ENCODE data around the gene ODAD3. TPM values are rescaled to one million over a fixed set of nuclear protein-coding genes. Genes with fewer than 3 reads are reported as not detected.
"Not testable (repeated sequence)": the region's sequence is repeated elsewhere in the genome, so short reads cannot be mapped to it uniquely, and the experiment has no call there.

ODAD3 gene
- polyA plus RNA-seq, 5 donors, result 0.59 to 2.5 (median 2.4) TPM

GRCh38 chr19:11445141-11445540, 10.2 kb upstream of the ODAD3 start:
- DNase-seq, result no peak

- no peak for DNase-seq
These were observed 9.1 kb upstream of the ODAD3 start for GRCh38 chr19:11444059-11444458.

DNA sequence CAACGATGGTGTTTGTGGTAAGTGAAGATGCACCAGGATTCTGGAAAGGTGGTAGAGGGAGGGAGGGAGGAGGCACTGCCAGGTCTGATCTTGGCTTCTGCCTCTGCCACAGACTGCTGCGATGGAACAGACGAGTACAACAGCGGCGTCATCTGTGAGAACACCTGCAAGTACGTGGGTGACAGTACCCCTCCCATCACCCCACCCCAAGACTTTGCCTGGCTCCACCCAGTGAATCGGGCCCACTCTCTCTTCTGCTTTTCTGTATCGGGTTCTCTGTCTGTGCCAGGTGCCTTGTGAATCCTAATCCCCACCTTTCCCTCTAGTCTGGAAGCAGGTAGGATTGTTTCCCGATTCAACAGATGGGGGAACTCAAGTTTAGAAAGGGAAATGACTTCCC, 3.0 kb upstream of the ODAD3 start:
- no peak for DNase-seq

DNA sequence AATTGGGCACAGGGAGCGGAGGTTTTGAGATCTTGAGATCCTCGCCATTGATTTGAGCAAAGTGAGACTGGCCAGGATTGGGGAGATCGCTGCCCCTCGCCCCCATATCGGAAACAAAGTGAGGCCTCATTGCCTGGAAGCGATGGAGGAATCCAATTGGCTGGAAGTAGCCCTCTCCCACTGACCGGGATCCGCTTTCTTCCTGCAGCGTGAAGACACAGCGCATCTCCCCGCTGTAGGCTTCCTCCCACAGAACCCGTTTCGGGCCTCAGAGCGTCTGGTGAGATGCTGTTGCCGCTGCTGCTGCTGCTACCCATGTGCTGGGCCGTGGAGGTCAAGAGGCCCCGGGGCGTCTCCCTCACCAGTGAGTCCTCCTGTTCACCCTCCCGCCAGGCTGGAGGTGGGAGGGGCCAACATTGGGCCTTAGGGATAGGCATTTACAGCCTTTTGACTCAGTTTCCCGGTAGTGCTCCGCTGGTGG, 952 bp upstream of the ODAD3 start:
- no peak for DNase-seq

GRCh38 chr19:11434703-11435056, 241 bp downstream of the ODAD3 start:
- no peak for DNase-seq

DNA sequence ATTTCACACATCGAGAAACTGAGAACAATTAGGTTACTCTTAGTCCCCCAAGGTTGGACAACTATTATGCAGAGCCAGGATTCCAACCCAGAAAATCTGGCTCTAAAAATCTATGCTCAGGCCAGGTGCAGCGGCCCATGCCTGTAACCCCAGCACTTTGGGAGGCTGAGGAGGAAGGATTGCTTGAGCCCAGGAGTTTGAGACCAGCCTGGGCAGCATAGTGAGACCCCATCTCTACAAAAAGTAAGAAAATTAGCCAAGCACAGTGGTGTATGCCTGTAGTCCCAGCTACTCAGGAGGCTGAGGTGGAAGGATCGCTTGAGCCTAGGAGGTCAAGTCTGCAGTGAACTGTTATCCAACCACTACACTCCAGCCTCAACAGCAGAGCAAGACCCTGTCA, 1.4 kb downstream of the ODAD3 start:
- not testable (repeated sequence) for DNase-seq

DNA sequence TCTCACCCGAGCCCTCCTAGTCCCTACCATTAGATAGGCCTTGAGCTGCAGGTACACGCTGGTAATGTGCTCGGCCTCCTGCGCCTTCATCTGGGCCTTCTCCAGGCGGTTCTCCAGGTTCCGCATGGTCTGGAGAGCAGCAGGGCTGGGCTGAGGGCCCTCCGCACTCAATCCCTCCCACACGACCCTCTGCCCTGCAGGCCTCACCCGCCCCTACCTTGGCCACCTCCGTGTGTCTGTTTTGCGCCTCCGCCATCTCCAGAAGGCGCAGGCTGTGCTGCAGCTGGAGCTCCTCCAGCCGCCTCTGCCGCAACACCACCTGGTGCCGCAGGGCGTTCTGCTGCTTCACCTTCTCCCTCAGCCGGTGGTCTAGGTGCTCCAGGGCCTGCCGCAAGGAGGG, 8.3 kb downstream of the ODAD3 start:
- DNase-seq, result no peak

- DNase-seq, result no peak
These were observed 9.0 kb downstream of the ODAD3 start for GRCh38 chr19:11425719-11426457.

DNA sequence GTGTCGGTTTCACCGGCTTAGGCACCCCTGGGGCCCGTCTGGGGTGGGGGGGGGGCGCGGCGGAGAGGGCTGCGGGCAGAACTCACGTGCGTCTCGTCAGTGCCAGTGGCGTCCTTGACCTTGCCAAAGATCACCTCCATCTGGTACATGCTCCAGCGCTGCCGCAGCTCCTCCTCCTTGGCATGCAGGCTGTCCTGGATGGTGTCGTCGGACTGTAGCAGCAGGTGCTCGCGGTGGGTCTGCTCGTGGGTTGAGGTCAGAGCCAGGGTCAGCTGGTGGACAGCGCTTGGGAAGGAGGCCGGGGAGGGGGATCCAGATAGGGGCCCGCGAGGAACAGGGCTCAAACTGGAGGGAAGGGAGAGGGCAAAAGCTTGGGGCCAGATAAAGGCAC, 11.1 kb downstream of the ODAD3 start:
- no peak for DNase-seq

DNA sequence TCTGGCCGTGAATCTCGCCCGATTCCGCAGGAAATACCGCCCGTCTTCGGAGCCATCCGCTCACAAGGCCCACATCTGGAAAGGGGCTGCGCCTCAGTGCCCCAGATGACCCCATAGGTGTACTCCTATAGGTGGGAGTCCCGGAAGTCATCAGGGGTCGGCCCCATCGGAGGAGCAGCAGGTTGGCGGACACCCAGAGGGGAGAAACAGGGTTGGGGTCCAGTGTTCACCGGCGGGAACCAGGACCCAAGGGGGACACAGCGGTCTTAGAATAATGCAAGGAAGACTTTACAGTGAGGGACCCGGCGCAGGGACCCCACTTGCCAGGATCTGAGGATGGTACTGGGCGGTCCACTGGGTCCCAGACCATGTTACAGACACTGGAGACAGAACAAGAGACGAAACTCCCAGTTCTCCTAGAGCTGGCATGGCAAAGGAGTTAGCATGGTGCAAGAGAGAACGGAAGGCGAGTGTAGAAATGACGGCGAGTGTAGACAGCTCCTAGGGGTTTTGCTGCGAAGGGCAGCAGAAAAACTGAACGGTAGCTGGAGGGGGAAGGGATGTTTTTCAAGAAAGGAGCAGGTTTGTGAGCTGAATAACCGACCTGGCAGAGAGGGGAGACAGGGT, 11.6 kb downstream of the ODAD3 start:
- DNase-seq, result no peak

DNA sequence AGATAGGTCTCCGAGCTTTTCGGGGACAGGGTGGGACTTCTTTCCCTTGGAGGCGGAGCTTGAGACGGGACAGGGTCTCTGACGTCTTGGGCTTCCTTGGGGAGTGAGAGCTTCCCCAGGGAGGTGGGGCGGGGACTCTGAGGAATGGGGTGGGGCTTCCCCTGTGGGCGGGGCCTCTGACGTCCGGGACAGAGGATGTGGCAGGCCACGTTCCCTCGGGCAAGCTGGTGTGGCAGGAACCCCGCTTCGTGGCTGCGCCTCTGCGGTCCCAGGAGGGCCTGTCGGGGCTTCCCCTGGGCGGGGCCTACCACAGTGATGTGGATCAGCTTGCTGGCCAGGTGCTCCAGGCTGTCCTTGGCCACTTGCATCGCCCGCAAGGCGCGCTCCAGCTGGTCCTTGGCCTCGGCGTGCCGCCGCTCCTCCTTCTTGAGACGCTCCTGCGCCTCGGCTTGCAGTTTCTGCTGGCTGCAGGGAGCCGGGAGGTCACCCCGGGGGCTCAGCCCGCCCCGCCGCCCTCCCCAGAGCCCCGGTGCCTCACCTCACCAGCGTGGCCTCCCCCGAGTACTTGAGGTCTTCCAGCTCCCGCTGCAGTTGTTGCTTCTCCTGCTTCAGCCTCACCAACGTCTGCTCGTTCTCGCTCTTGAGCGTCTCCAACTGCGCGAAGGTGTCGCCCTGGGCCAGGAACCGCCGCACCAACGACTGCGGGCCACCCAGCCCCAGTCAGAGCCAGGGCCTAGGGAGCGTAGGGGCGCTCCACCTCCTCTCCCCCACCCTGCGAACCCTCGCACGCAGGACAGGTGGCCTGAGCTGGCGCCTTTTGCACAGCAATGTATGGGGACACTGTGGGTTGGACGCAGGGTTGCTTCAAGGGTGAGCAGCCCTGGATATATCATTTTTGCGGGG, 12.5 kb downstream of the ODAD3 start:
- no peak for DNase-seq

GRCh38 chr19:11421371-11422098, 13.4 kb downstream of the ODAD3 start:
- DNase-seq, result no peak

- DNase-seq, result peak in 1 of 2 donors; percentile 46
These were observed 14.2 kb downstream of the ODAD3 start for GRCh38 chr19:11420429-11421370.

GRCh38 chr19:11418549-11419506, 16.1 kb downstream of the ODAD3 start, which contains the start of gene RGL3:
RGL3 (minus strand) TSS chr19:11419314; CDS start chr19:11419278, 36 bp downstream.
- peak; percentile 48 to 56 for DNase-seq

GRCh38 chr19:11418094-11418548, 16.8 kb downstream of the ODAD3 start:
- DNase-seq, result no peak

DNA sequence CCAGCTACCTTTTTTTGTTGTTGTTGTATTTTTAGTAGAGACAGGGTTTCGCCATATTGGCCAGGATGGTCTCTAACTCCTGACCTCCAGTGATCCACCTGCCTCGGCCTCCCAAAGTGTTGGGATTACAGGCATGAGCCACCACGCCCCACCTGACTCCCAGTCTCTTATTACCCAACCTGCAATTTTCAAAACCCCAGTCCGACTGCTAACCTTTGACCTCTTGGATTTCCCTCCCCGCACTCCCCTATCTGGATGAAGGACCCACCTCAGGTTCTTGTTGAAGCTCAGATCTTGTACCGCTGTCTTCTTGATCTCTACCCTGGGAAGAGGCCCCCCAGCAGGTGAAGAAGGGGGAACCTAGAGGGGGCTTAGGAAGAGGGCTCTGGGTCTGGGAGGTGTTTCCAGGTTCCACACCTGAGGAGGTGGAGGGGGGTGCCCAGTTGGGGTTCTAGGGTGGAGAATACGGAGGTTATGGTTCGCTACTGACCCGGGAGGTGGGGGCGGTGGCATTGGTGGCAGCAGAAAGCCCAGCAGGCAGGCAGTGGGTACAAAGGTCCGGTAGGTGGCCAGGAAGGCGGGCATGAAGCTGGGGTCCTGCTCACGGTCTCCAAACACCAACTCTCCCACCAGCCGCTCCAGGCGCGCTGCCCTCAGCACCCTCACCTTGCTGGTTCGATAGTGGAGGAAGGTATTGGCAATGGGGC, 18.4 kb downstream of the ODAD3 start:
- DNase-seq, result no peak

DNA sequence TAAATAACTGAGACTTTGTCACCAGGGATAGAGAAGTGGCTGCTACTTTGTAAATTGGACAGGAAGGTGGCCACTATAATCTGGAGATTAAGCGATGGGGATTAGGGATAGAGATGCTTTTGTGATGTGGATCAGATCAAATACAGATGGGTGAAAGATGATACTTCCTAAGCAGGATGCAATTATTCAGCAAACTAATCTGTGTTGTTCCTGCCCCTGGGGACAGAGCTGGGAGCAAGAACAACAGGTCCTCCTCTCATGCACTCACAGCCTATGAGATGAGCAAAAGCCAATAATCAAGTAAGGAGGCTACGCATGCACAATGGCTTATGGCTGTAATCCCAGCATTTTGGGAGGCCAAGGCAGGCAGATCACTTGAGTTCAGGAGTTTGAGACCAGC, 20.4 kb downstream of the ODAD3 start:
- no peak for DNase-seq

- no peak for DNase-seq
These were observed 24.2 kb downstream of the ODAD3 start for GRCh38 chr19:11410682-11411081.

DNA sequence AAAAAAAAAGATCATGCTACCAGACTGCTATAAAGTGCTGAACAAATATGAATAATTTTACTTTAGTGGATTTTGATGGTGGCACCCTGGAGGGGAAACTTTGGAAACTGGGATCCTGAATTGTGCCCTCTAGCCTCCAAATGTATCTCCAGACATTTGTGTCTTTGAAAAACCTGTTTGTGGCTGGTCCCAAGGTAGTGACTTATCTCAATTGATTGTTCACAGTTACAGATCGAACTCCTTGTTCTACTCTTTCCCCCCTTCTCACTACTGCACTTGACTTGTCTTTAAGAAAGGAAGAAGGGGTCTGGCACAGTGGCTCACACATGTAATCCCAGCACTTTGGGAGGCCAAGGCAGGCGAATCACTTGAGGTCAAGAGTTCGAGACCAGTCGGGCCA, 26.3 kb downstream of the ODAD3 start:
- DNase-seq, result no peak
